HG03521 (cell line): ENCODE data around the gene CRYM.
"Not testable (repeated sequence)": the region's sequence is repeated elsewhere in the genome, so short reads cannot be mapped to it uniquely, and the experiment has no call there.

Experiments
- ATAC-seq: cut with Tn5 transposase; IDR thresholded peaks from one replicate; pipeline ENCODE4 v1.9.1; 2021; ENCODE audit warnings: mild to moderate bottlenecking, moderate library complexity; ENCODE audit not compliant: unreplicated experiment

The CRYM gene

DNA sequence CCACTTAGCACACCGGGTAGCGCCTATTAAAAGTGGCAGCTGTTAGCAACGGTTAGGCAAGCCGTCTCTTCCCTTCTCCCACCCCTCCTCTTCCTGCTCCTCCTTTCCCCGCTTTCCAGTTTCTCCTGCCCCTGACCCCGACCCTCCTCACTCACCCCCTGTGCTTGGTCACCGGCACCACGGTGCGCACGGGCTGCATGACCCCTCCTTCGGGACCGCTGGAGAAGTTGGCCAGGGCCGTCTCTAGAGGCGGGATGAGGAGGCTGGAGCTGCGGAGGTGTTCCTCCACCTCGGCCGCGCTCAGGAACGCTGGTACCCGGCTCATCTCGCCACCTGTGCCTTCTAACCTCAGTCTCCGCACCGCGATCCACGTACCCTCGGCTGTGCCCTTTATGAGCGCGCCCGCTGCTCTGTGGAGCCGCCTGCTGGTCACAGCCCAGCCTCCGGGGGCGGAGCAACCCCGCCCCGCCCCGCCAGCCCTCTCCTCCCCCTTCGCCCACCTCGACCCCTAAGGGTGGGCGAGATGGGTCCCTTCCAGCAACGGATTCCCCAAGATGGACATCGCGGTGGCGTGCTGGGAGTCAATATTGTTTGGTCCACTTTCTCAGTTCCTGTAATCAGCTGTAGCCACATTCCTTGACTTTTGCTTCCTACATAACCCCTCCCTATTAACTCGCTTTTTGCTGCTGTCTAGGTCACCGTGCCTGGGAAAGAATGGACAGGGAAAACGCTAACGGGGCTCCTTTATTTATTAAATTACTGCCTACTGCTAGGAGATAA is at the start of gene CRYM:
Gene CRYM, minus strand, starts transcription at position 364 of the 780 bp plus-strand sequence. Its CDS starts 39 bp downstream, at position 325.
- ATAC-seq, result peak; percentile 53

DNA sequence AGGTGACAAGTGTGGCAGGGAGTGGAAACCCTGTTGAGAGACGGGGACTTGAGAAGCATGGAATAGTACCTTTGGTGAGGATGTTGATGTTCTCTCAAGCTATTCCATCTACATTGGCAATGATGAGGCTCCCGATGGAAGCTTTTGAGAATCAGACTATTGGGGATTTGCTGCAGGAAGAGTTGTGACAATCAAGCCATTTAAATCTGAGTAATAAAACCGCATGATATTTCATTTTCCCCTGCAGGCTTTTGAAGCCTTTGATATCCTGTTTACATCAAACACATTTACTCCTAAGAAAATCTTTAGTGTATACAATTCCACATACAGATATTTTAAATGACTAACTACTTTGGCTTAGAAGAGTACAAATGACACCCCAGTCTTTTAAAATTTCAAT is 49.0 kb upstream of the CRYM start:
- ATAC-seq, result no peak

DNA sequence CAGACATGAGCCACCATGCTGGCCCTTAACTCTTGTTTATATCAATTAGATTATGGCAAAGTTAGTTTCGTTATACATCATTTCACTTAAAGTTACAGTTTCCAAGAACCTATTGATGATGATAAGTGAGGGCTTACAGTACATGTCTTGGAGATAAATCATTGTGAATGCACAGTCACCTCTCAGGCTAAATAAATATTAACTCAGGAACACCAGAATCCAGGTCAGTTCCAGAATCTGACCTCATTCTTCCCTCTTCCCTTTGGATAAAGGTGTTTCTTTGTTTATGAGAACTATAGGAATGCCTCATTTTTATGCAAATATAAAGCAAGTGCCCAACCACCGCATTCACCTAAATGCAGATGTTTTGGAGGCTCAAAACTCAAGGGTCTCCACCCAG is 48.4 kb upstream of the CRYM start:
- no peak for ATAC-seq

DNA sequence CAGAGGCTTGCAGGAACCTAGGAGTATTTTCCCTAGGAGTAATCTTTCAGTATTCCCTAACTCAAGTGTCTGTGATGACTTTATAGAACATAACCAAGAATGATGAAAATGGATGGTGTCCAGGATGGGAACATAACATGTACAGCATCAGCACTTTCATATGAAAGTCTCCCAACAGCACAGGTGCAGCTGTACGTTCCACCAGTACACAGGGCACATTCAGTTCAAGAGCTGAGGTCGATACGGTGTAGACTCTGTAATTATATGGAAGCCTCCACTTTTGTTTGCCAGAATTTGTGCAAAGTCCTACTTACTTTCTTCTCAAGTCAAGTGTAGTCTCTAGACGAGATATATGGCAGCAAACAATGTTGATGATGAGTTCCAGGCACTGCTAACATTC is 46.2 kb upstream of the CRYM start:
- ATAC-seq, result no peak

DNA sequence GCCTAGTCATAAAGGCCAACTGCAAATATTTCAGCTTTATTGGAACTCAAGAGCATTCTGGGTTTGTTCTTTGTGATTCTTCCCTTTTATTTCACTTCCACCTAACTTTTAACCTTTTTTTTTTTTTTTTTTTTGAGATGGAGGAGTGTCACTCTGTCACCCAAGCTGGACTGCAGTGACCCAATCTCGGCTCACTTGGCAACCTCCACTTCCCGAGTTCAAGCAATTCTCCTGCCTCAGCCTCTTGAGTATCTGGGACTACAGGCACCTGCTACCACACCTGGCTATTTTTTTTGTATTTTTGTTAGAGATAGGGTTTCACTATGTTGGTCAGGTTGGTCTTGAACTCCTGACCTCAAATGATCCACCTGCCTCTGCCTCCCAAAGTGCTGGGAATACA is 44.2 kb upstream of the CRYM start:
- not testable (repeated sequence) for ATAC-seq

DNA sequence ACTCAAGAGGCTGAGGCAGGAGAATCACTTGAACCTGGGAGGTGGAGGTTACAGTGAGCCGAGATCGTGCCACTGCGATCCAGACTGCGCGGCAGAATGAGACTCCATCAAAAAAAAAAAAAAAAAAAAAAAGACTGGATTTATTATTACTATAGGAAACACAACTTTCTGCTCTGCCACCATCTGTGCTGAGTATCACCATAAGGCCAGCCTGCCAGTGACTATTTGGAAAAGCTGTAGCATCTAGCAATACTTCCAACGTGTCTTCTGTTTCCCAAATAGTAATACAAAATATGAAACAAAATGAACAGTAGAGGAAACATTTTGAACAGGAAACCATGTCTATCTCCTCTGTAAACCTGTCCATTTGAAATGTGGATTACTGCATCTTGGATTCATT is 43.6 kb upstream of the CRYM start:
- no peak for ATAC-seq

DNA sequence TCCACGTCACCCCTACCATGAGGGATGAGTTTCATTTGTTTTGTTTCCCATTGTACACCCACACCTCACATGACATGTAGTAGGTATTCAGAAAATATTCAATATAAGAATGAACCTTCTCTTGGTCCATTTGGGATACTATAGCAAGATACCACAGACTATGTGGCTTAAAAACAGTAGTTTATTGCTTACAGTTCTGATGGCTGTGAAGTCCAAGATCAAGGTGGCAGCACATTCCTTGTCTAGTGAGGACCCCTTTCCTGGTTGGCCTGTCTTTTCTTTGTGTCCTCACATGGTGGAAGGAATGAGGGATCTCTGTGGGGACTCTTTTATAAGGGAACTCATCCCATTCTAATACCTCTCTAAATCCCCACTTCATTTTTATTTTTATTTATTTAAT is 36.2 kb upstream of the CRYM start:
- ATAC-seq, result no peak

DNA sequence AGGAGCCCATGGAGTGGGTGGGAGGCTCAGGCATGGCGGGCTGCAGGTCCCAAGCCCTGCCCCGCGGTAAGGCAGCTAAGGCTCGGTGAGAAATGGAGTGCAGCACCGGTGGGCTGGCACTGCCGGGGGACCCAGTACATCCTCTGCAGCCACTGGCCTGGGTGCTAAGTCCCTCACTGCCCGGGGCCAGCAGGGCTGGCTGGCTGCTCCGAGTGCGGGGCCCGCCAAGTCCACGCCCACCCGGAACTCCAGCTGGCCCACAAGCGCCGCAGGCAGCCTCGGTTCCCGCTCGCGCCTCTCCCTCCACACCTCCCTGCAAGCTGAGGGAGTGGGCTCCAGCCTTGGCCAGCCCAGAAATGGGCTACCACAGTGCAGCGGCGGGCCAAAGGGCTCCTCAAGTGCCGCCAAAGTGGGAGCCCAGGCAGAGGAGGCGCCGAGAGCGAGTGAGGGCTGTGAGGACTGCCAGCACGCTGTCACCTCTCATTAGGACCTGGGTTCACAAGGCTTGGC is 34.8 kb upstream of the CRYM start:
- ATAC-seq, result not testable (repeated sequence)

DNA sequence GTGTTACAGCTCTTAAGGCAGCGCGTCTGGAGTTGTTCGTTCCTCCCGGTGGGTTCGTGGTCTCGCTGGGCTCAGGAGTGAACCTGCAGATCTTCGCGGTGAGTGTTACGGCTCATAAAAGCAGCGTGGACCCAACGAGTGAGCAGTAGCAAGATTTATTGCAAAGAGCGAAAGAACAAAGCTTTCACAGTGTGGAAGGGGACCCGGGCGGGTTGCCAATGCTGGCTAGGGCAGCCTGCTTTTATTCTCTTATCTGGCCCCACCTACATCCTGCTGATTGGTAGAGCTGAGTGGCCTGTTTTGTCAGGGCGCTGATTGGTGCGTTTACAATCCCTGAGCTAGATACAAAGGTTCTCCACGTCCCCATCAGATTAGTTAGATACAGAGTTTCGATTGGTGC is 34.0 kb upstream of the CRYM start:
- not testable (repeated sequence) for ATAC-seq

DNA sequence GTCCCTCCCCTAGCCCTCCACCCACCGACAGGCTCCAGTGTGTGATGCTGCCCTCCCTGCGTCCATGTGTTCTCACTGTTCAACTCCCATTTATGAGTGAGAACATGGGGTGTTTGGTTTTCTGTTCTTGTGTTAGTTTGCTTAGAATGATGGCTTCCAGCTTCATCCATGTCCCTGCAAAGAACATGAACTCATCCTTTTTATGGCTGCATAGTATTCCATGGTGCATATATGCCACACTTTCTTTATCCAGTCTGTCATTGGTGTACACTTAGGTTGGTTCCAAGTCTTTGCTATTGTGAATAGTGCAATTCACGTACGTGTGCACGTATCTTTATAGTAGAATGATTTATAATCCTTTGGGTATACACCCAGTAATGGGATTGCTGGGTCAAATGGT is 28.6 kb upstream of the CRYM start:
- not testable (repeated sequence) for ATAC-seq

DNA sequence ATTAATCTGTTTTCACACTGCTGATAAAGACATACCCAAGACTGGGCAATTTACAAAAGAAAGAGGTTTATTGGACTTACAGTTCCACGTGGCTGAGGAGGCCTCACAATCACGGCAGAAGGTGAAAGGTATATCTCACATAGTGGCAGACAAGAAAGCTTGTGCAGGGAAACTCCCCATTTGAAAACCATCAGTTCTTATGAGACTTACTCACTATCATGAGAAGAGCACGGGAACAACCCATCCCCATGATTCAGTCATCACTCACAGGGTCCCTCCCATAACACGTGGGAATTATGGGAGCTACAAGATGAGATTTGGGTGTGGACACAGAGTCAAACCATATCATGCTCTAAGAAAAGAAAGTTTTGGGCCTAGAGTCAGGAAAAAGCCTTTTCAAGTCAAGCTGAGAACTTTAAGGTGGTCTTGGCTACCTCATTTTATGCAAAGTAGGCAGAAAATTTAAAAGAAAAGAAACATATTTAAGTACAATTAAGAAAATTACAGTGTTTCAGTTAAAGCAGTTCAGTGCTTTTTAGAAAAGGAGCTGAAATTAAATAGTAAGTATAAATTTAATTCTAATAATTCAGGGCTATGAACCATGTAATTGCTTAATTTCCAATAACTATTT is 24.9 kb upstream of the CRYM start:
- ATAC-seq, result no peak

DNA sequence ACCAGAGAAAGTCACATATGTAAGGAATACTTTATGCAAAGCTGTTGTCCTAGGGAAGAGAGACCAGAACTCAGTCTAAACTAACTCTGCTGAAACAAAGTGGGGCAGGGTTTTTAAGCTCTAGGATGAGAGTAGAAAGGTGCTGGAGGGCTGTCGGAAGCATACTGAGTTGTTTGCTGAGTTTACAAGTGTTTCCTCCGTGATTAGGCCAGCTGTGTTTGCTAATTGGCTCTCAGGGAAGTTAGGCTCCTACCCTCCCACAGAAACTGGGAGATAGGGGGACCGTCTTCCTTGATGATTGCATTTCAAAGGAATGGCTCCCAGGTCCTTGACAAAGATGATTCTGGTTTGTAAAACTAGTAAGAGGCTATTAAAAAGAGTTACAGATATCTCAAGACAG is 24.4 kb upstream of the CRYM start:
- no peak for ATAC-seq

DNA sequence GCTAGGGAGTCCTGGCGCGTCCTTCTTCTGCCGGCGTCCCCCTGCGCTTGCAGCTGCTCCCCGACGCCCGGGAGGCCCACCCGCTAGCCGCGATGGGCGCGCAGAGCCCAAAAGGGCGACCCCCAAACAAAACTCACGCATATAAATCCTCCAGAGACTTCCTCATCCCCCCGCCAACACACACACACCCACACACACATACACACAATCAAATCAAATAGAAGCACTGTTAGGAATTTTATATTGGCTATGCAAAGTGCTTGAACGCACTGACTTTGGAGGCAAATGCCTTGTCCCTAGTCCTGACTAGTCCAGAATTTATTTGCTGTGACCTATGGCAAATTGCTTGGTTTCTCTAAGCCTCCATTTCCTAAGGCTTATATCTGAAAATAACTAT is 23.8 kb upstream of the CRYM start:
- ATAC-seq, result no peak

DNA sequence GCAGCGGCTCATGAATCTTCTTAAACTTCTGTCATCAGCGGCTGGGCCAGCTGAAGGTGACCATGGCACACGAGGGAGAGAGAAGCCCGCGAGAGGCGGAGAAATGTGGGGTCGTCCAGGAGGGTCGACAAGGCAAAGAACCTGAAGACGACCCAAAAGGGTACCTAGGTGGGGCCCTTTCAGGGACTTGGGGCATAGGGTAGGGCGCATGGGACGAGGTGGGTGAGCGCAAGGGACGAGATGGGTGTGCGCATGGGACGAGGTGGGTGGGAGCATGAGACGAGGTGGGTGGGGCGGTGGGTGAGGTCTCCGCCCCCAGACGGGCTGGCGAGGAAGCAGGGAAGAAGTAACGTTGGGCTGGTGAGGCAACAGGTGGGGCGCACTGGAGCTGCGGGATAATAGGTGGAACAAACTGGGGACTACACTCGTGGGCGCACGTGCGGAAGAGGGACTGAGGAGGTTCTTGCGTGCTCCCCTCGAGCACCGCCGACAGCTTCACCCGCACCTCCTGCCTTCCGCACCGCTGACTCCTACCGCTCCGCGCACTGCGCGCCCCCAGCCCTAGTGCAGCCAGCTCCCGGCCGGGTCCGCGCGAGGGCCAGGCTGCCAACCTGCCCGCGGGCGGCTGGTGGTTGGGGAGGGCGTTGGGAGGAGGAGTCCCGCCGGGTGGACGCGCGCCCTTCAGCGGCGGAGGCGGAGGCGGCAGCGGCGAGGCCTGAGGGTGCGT is 23.2 kb upstream of the CRYM start:
- peak; percentile 39 for ATAC-seq

DNA sequence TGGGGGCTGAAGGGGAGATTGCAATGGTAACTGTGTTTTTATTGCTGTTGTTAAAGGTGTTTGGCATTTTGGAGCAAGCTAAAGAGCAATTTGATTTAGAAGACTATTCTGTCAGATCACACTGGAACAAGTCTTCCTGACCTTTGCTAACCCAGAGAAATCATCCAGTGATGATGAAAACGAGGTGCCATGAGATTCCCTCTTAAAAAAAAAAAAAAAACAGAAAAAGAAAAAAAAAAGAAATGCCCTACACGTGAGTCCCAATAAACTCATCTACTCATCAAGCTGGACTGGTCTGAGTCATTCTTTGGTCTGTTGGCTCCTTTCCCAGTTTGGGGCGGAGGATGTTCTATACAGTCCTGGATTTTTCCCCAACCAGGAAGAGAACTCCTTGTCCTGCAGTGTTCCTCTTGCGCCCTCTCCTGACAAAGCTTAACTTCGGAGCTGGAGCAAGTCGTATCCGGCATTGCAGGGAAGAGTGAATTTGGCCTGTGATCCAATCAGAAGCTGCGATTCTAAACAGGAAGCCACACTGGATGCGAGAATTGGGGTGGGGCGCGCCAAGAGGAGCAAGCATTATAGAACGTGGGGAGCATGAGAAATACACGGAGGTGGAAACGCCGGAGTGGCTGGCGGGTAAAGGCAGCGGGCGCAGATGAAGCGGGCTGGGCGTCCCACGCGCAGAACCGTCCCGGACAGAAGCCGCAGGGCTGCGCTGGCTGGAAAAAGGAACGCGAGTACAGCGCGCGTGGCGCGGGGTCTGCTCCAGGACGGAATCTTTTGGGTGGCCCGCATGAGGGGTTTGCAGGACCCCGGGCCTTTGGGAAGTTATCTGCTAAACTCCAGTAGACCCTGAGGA is 22.4 kb upstream of the CRYM start:
- peak; percentile 52 for ATAC-seq

DNA sequence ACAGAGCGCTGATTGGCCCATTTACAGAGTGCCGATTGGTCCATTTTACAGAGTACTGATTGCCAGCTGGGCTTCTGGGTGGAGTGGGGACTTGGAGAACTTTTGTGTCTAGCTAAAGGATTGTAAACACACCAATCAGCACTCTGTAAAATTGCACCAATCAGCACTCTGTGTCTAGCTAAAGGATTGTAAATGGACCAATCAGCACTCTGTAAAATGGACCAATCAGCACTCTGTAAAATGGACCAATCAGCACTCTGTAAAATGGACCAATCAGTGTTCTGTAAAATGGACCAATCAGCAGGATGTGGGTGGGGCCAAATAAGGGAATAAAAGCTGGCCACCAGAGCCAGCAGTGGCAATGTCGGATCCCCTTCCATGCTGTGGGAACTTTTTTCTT is 11.7 kb upstream of the CRYM start:
- ATAC-seq, result not testable (repeated sequence)

DNA sequence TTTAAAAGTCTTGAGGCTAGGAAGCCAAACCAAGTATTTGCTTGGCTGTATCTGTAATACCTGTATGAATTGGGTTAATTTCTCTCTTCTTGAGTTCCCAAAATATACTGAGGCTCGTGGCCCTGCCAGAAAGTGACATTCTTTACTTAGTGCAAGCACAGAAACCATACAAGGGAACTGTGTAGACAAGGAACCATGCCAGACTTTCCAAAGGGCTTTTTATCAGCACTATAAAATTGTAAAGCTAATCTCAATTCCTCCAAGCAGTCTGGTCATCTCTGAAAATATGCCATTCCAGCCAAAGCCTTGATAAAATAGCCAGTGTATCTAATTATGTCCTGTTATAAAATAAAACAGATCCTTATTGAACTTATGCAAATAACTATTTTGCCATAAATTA is 7.2 kb upstream of the CRYM start:
- ATAC-seq, result no peak

DNA sequence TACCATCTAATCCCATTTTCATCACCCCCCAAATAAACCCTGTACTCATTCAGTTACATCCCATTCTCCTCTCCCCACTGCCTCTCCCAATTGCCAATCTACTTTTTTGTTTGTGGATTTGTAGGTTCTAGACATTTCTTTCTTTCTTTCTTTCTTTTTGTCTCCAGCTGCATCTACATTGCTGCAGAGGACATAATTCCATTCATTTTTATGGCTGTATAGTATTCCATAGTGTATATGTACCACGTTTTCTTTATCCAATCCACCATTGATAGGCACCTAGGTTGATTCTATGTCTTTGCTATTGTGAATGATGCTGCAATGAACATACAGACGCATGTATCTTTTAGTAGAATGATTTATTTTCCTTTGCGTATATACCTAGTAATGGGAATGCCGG is 6.3 kb upstream of the CRYM start:
- no peak for ATAC-seq

DNA sequence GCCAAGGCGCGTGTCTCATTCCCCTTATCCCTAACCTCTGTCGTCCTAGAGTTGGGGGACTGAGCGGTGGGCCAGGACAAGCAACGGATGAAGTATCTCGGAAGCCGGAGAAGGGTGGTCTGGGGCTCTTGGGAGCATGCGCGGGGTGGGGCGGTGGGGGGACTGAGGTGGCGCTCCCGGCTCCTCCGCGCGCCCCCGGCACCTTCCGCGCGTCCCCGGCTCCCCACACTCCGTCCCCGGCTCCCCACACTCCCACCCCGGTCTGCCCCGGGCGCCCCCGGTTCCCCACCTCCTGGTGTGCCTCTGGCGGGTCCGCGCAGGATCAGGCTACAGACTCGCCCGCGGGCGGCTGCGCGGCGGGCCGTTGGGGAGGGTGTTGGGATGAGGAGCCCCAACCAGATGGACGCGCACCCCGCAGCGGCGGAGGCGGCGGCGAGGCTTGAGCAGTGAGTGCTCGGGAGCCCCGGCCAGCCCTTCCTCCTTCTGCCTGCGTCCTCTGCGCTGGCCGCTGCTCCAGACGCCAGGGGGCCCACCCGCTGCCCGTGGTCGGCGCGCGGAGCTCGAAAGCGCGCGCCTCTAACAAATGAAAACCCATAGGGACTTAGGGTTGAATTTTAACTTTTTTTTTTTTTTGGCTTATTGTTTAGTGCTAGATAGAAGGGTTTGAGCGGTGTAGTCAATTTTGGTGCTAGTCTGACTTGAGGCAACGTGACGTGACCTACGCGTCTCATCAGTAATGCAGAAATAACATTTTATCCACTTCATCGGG is 5.6 kb upstream of the CRYM start:
- ATAC-seq, result no peak
